Neuronal stem cell (in vitro differentiated cells): ENCODE results near the gene KCNK15.

Experiments
- DNase-seq: peaks from one replicate; pipeline ENCODE4 v3.0.0-alpha.2; 2013; ENCODE audit warnings: low spot score
- H2AFZ ChIP-seq: one replicate; pipeline ENCODE4 v1.6.1; 2013; ENCODE audit warnings: mild to moderate bottlenecking, low read length, inconsistent platforms
- H2AK5ac ChIP-seq: 2 replicates; pipeline ENCODE4 v1.6.1; 2013; ENCODE audit warnings: low read depth, mild to moderate bottlenecking, inconsistent platforms, low read length, moderate library complexity, mixed read lengths
- H2BK120ac ChIP-seq: 2 replicates; pipeline ENCODE4 v1.6.1; 2013; ENCODE audit warnings: low read depth, mild to moderate bottlenecking, inconsistent platforms, low read length, moderate library complexity, mixed read lengths
- H2BK12ac ChIP-seq: one replicate; pipeline ENCODE4 v1.6.1; 2013; ENCODE audit warnings: low read length, inconsistent platforms
- H2BK15ac ChIP-seq: 2 replicates; pipeline ENCODE4 v1.6.1; 2013; ENCODE audit warnings: mild to moderate bottlenecking, low read length, inconsistent platforms, mixed read lengths
- H2BK5ac ChIP-seq: one replicate; pipeline ENCODE4 v1.6.1; 2013; ENCODE audit warnings: inconsistent platforms, mild to moderate bottlenecking, low read length, moderate library complexity
- H3K14ac ChIP-seq: one replicate; pipeline ENCODE4 v1.6.1; 2013; ENCODE audit warnings: low read length, inconsistent platforms
- H3K18ac ChIP-seq: 2 replicates; pipeline ENCODE4 v1.6.1; 2013; ENCODE audit warnings: low read length, inconsistent platforms
- H3K23ac ChIP-seq: 2 replicates; pipeline ENCODE4 v1.6.1; 2013; ENCODE audit warnings: low read depth, mild to moderate bottlenecking, mixed read lengths, low read length, inconsistent platforms; ENCODE audit not compliant: poor library complexity
- H3K27ac ChIP-seq: replicated peaks from 3 replicates; pipeline ENCODE4 v1.5.1; 2013; ENCODE audit warnings: low read length, inconsistent platforms
- H3K27me3 ChIP-seq, 3 experiments: 2 replicates each; pipeline ENCODE4 v1.6.1; 2013; ENCODE audit warnings: low read length in 3 of 3, mild to moderate bottlenecking in 2 of 3, inconsistent platforms in 1 of 3, low read depth in 1 of 3, mixed read lengths in 1 of 3, moderate library complexity in 1 of 3; ENCODE audit not compliant: control insufficient read depth in 3 of 3, insufficient read depth in 3 of 3
- H3K36me3 ChIP-seq, 2 donors: replicated peaks in 1 of 2; 2 replicates each; pipeline ENCODE4 v1.6.1; 2013; ENCODE audit warnings: low read length in 2 of 2; ENCODE audit not compliant: control insufficient read depth in 2 of 2, insufficient read depth in 2 of 2
- H3K4ac ChIP-seq: 2 replicates; pipeline ENCODE4 v1.6.1; 2013; ENCODE audit warnings: inconsistent platforms, mild to moderate bottlenecking, low read length, moderate library complexity
- H3K4me1 ChIP-seq, 2 donors: 1 replicate in 1 of 2; 2 replicates in 1 of 2; pipeline ENCODE4 v1.6.1; 2013; ENCODE audit warnings: low read length in 2 of 2, low read depth in 1 of 2; ENCODE audit not compliant: control insufficient read depth in 2 of 2, insufficient read depth in 1 of 2
- H3K4me2 ChIP-seq: one replicate; pipeline ENCODE4 v1.6.1; 2013; ENCODE audit warnings: mild to moderate bottlenecking, low read length, inconsistent platforms; ENCODE audit not compliant: insufficient read depth, poor library complexity, severe bottlenecking
- H3K4me3 ChIP-seq, 2 donors: 2 replicates each; pipeline ENCODE4 v1.5.1; 2013; ENCODE audit warnings: low read length in 2 of 2, mild to moderate bottlenecking in 2 of 2, inconsistent platforms in 1 of 2, moderate library complexity in 1 of 2
- H3K79me1 ChIP-seq: one replicate; pipeline ENCODE4 v1.6.1; 2013; ENCODE audit warnings: low read depth, mild to moderate bottlenecking, inconsistent platforms, low read length, moderate library complexity
- H3K9ac ChIP-seq: one replicate; pipeline ENCODE4 v1.6.1; 2013; ENCODE audit warnings: mild to moderate bottlenecking, low read depth, low read length, inconsistent platforms; ENCODE audit not compliant: poor library complexity
- H3K9me3 ChIP-seq, 2 donors: replicated peaks in 1 of 2; 2 replicates each; pipeline versions ENCODE3 to v1.6.1; 2013; ENCODE audit warnings: low read length in 2 of 2, mild to moderate bottlenecking in 2 of 2, inconsistent platforms in 1 of 2, low read depth in 1 of 2, mixed read lengths in 1 of 2, moderate library complexity in 1 of 2; ENCODE audit not compliant: control insufficient read depth in 2 of 2, insufficient read depth in 1 of 2
- H4K8ac ChIP-seq: one replicate; pipeline ENCODE4 v1.6.1; 2013; ENCODE audit warnings: low read depth, mild to moderate bottlenecking, inconsistent platforms, low read length, moderate library complexity
- H4K91ac ChIP-seq: one replicate; pipeline ENCODE4 v1.6.1; 2013; ENCODE audit warnings: low read length, low read depth, mild to moderate bottlenecking, inconsistent platforms; ENCODE audit not compliant: poor library complexity
- WGBS, 2 donors: extraction: QIAGEN DNeasy Blood & Tissue Kit; methylation state at CpG; one replicate each; pipeline ENCODE4 v1.1.7; 2013; ENCODE audit warnings: missing lambda C conversion rate in 2 of 2, mixed read lengths in 1 of 2; ENCODE audit not compliant: insufficient read length in 2 of 2, insufficient replicate concordance in 1 of 2; ENCODE audit errors: extremely low coverage in 2 of 2; 5-methylcytosine and 5-hydroxymethylcytosine counted together

KCNK15 gene

DNA sequence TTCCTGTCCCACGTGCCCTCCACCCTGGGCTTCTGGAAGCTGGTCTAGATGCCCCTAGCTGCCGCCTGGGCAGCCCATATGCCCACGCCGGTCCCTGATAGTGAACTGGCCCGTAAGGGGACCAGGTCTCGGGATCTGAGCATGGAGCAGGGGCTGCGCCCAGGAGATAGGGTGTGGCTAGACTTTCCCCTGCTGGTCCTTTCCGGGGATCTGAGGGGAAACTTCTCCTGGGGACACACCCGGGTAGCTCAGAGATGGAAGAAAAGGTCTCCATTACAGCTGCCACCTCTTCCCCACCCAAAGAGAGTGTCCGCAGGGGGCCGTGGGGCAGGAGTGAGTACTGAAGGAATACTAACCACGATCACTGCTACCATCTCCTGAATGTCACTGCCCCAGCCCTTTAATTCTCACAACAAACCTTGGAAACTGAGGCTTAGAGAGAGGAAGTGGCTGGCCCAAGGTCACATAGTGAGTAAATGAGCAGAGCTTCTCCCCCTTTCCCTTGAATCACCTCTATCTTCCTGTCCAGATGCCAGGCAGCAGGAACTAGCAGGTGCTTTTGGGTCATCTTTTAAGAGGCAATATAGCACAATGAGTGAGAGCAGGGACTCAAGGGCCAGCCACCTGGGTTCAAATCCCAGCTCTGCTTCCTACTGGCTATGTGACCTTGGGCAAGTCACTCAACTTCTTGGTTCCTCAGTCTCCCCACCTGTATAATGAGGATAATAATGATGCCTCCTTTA lies 42.3 kb upstream of the KCNK15 start:
- Histone ChIP-seq H3K36me3 (no peaks in the 10 kb centered on the region), H3K4me3 (no peak overlapping the region), H3K18ac (no peak overlapping the region), H3K4me2 (no peak overlapping the region), H2AK5ac (peak overlapping the region; percentile 3), H3K9me3 (no peaks in the 10 kb centered on the region), H3K79me1 (no peaks in the 10 kb centered on the region), H3K23ac (no peak overlapping the region), H3K27ac (no peak overlapping the region), H3K27me3 (peaks cover 0 to 4% (median 0%) of the 10 kb centered on the region in 3 experiments), H3K14ac (no peak overlapping the region), H3K4me1 (peaks cover 13 to 18% of the 10 kb centered on the region in 2 donors), H2BK5ac (no peak overlapping the region), H3K4ac (no peak overlapping the region), H2BK120ac (no peak overlapping the region), H2BK15ac (no peak overlapping the region), H4K91ac (no peak overlapping the region), H3K9ac (no peak overlapping the region), H2AFZ (no peak overlapping the region), H4K8ac (no peak overlapping the region), H2BK12ac (no peak overlapping the region)
- WGBS, 2 donors = no CpG with 5 or more reads among the region's 12 CpGs
- DNase-seq = no peak

DNA sequence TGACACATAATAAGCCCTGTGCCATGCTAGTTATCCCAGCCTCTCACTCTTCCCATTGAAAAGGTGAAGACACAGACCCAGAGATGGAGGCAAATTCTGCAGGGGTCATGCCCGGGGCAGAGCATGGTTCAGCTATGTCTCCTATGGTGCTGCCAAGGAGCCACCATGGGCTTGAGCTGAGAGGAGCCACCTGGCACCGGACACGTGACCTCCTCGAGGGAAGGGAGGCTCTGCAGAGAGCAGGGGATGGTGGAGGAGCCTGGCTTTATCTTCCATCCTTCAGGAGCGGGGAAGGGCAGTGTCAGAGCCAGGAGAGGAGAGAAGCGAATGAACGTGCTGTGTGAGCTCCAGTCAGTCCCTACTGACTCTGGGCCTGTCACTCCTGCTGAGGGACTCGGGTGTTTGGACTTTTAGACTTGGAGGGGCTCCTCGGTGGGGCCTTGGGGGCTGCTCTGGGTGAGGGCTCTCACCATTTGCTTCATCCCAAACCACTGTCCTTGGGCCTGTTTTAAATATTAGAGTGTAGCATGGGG lies 41.6 kb upstream of the KCNK15 start:
- no peak overlapping the region for H4K91ac ChIP-seq
- H2AK5ac ChIP-seq = peak overlapping the region; percentile 51
- no peak overlapping the region for H3K4me2 ChIP-seq
- H3K18ac ChIP-seq = peak overlapping the region; percentile 59
- H3K9ac ChIP-seq = no peak overlapping the region
- H3K4ac ChIP-seq = no peak overlapping the region
- DNase-seq = no peak
- H3K27ac ChIP-seq = no peak overlapping the region
- H2BK12ac ChIP-seq = no peak overlapping the region
- H4K8ac ChIP-seq = no peak overlapping the region
- H3K23ac ChIP-seq = peak overlapping the region; percentile 3
- no peak overlapping the region for H2BK120ac ChIP-seq
- no peaks in the 10 kb centered on the region for H3K36me3 ChIP-seq
- peak overlapping the region; percentile 41 for H2AFZ ChIP-seq
- no peaks in the 10 kb centered on the region for H3K9me3 ChIP-seq
- no peak overlapping the region for H2BK5ac ChIP-seq
- peaks cover 13 to 18% of the 10 kb centered on the region in 2 donors for H3K4me1 ChIP-seq
- no peak overlapping the region for H3K4me3 ChIP-seq
- H3K14ac ChIP-seq = no peak overlapping the region
- H3K79me1 ChIP-seq = no peaks in the 10 kb centered on the region
- peaks cover 0 to 4% (median 0%) of the 10 kb centered on the region in 3 experiments for H3K27me3 ChIP-seq
- WGBS, 2 donors = no CpG with 5 or more reads among the region's 9 CpGs
- H2BK15ac ChIP-seq = no peak overlapping the region

DNA sequence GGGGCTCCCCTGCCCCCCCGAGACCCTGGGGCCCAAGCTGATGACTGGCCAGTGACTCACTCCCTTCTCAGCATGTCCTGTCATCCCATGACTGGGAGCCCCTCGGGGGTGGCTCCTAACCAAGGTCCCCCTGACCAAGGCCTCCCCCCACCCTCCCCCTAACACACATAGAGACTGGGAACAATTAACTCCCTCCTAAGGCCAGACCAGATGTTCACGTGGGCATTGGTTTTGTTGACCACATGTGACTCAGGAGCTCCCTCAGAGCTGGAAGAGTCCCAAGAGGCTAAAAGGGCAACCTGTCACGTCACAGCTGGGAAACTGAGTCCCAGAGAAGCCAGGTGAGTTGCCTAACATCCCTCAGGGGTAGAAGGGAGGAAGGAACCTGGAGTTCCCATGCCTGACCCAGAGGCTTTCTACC lies 41.1 kb upstream of the KCNK15 start:
- peaks cover 0 to 4% (median 0%) of the 10 kb centered on the region in 3 experiments for H3K27me3 ChIP-seq
- H2BK15ac ChIP-seq = no peak overlapping the region
- no peak overlapping the region for H4K8ac ChIP-seq
- no peak overlapping the region for H3K27ac ChIP-seq
- no peak overlapping the region for H2BK12ac ChIP-seq
- peaks cover 13 to 18% of the 10 kb centered on the region in 2 donors for H3K4me1 ChIP-seq
- no peak overlapping the region for H3K4me3 ChIP-seq
- H3K79me1 ChIP-seq = no peaks in the 10 kb centered on the region
- H3K9ac ChIP-seq = no peak overlapping the region
- H3K14ac ChIP-seq = no peak overlapping the region
- no peak overlapping the region for H3K4me2 ChIP-seq
- H3K9me3 ChIP-seq = no peaks in the 10 kb centered on the region
- H2AFZ ChIP-seq = peak overlapping the region; percentile 41
- H4K91ac ChIP-seq = no peak overlapping the region
- H2AK5ac ChIP-seq = no peak overlapping the region
- no peak overlapping the region for H3K18ac ChIP-seq
- no CpG with 5 or more reads among the region's 4 CpGs for WGBS, 2 donors
- no peak overlapping the region for H2BK120ac ChIP-seq
- DNase-seq = no peak
- no peak overlapping the region for H2BK5ac ChIP-seq
- H3K23ac ChIP-seq = no peak overlapping the region
- no peaks in the 10 kb centered on the region for H3K36me3 ChIP-seq
- no peak overlapping the region for H3K4ac ChIP-seq

DNA sequence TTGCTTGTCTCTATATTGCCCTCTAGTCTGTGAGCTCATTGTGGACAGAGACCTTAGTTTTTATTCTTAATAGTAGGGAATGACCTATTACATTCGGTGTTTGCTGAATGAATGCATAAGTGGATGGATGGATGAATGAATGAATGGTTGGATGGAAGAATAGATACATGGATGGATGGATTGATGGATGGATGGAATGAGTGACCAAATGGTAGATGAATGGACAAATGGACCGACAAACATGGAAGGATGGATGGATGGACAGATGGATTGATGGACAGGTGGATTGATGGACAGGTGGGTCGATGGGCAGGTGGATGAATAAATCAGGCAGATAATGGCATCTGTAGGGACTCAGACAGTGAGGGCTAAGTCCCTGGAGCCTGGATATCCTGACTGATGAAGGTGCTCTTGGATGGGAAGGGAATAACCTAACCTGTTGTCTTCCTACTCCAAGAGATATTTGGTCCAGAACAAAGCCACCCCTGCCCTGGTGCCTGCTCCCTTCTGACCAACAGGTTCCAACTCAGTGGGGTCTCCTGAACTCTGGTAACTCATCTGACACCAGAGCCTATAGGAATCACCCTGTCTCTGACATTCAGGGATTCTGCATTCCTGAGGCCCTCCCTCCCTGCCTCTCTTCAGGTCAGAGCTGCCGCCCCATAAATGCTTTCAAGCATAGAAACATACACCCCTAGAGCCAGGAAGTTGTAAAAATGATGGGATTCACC lies 40.1 kb upstream of the KCNK15 start:
- Histone ChIP-seq H3K18ac (no peak overlapping the region), H2BK15ac (no peak overlapping the region), H2BK5ac (no peak overlapping the region), H3K79me1 (no peaks in the 10 kb centered on the region), H2BK120ac (no peak overlapping the region), H3K4me2 (no peak overlapping the region), H3K4me1 (peaks cover 13 to 18% of the 10 kb centered on the region in 2 donors), H3K9me3 (no peaks in the 10 kb centered on the region), H4K91ac (no peak overlapping the region), H3K9ac (no peak overlapping the region), H3K27me3 (peaks cover 0 to 2% (median 0%) of the 10 kb centered on the region in 3 experiments), H2BK12ac (no peak overlapping the region), H3K4me3 (no peak overlapping the region), H2AK5ac (no peak overlapping the region), H3K4ac (no peak overlapping the region), H2AFZ (no peak overlapping the region), H3K27ac (no peak overlapping the region), H3K23ac (no peak overlapping the region), H3K14ac (no peak overlapping the region), H4K8ac (no peak overlapping the region), H3K36me3 (no peaks in the 10 kb centered on the region)
- whole genome bisulfite sequencing, 2 donors = no CpG with 5 or more reads among the region's 4 CpGs
- DNase-seq = no peak
